ENCODE measurements around the gene CLEC2D. TPM values are rescaled to one million over a fixed set of nuclear protein-coding genes. Genes with fewer than 3 reads are reported as not detected.
"Not testable (repeated sequence)": the region's sequence is repeated elsewhere in the genome, so short reads cannot be mapped to it uniquely, and the experiment has no call there.

CLEC2D gene
- total and polyA plus RNA-seq, 2 donors, result 3.4 to 31.2 TPM

GRCh38 chr12:9699269-9699897 is 29.9 kb downstream of the CLEC2D start:
- no peak overlapping the region for H3K4me3 ChIP-seq (ENCODE audit: low read depth, low read length)
- H3K27ac ChIP-seq (ENCODE audit: low read depth), result no peak overlapping the region
- no peaks in the 10 kb centered on the region for H3K4me1 ChIP-seq (ENCODE audit: insufficient read depth)
- DNase-seq (ENCODE audit: extremely low spot score), result no peak
- WGBS, result 39% methylated on average over 1 of the region's 1 CpG
- H3K36me3 ChIP-seq (ENCODE audit: insufficient read depth), result no peaks in the 10 kb centered on the region

- no peak overlapping the region for H3K4me3 ChIP-seq (ENCODE audit: low read depth, low read length)
- H3K27ac ChIP-seq (ENCODE audit: low read depth), result peak overlapping the region; percentile 10
- no peaks in the 10 kb centered on the region for H3K4me1 ChIP-seq (ENCODE audit: insufficient read depth)
- no peaks in the 10 kb centered on the region for H3K36me3 ChIP-seq (ENCODE audit: insufficient read depth)
- WGBS, result 19% methylated on average over 2 of the region's 2 CpGs
- no peak for DNase-seq (ENCODE audit: extremely low spot score)
These were observed 30.5 kb downstream of the CLEC2D start for GRCh38 chr12:9699898-9700605.

DNA sequence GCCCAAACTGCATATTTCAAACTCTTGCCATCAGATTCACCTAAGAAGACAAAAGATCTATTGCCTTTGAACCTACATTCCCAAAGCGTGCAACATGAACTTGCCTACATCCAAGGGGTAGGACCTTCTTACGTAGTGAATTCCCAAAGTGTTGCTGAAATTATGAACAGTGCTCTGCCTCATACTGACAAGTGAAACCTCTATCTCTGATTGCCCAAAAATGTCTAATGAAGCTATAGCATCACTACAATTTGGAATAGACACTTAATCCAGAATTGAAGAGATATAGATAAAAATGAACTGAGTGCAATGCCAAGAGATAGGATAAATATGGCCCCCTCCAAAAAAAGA is 31.1 kb downstream of the CLEC2D start:
- Histone ChIP-seq H3K4me3 (ENCODE audit: low read depth, low read length) (no peak overlapping the region), H3K36me3 (ENCODE audit: insufficient read depth) (no peaks in the 10 kb centered on the region), H3K4me1 (ENCODE audit: insufficient read depth) (no peaks in the 10 kb centered on the region), H3K27ac (ENCODE audit: low read depth) (no peak overlapping the region)
- no peak for DNase-seq (ENCODE audit: extremely low spot score)
- WGBS, result 22% methylated on average over 2 of the region's 2 CpGs

DNA sequence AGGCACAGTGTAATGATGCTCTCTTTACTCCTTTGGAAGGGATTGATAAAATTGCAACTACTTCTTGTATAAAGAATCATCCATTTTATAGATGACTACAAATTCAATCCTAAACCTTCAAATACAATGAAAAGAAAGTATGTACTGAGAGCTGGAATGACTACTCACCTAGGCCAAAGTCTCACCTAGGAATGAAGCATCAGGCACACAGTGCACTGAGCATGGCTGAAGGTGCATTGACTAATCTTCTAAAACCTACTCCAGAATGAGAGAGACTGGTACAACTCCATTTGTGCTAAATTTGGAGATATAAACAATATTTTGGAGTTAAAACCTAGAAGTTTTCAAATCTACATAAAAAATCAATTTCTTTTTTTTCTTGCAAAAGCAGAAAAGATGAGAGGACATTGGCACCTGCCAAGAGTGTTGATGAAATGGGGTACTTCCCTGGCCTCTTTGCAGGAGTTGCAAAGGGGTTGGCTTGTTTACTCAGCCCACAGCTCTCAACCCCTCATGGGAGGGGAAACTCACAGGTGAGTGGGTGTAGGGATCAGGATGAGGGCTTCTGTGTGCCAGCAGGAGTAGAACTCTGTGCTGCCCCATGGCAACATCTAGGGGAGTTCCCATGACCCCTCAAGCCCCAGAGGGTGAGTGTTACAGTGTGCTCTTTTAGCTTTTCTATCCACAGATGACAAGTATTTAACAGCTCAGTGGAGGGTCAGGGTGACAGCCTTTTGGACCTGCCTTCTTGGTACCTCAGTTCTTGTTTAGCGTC is 32.1 kb downstream of the CLEC2D start:
- no peak overlapping the region for H3K27ac ChIP-seq (ENCODE audit: low read depth)
- H3K4me3 ChIP-seq (ENCODE audit: low read depth, low read length), result no peak overlapping the region
- no peak for DNase-seq (ENCODE audit: extremely low spot score)
- H3K4me1 ChIP-seq (ENCODE audit: insufficient read depth), result no peaks in the 10 kb centered on the region
- H3K36me3 ChIP-seq (ENCODE audit: insufficient read depth), result no peaks in the 10 kb centered on the region
- WGBS, result 96% methylated on average over 1 of the region's 1 CpG

- H3K36me3 ChIP-seq (ENCODE audit: insufficient read depth), result no peaks in the 10 kb centered on the region
- no peak for DNase-seq (ENCODE audit: extremely low spot score)
- H3K4me1 ChIP-seq (ENCODE audit: insufficient read depth), result no peaks in the 10 kb centered on the region
- 89% methylated on average over 3 of the region's 3 CpGs for WGBS
- no peak overlapping the region for H3K27ac ChIP-seq (ENCODE audit: low read depth)
- no peak overlapping the region for H3K4me3 ChIP-seq (ENCODE audit: low read depth, low read length)
These were observed 32.7 kb downstream of the CLEC2D start for GRCh38 chr12:9702255-9702654.

GRCh38 chr12:9704561-9704960 is 35.0 kb downstream of the CLEC2D start:
- not testable (repeated sequence) for H3K36me3 ChIP-seq (ENCODE audit: insufficient read depth); H3K27ac ChIP-seq (ENCODE audit: low read depth); H3K4me1 ChIP-seq (ENCODE audit: insufficient read depth); H3K4me3 ChIP-seq (ENCODE audit: low read depth, low read length); DNase-seq (ENCODE audit: extremely low spot score)
- 87% methylated on average over 5 of the region's 5 CpGs for WGBS

DNA sequence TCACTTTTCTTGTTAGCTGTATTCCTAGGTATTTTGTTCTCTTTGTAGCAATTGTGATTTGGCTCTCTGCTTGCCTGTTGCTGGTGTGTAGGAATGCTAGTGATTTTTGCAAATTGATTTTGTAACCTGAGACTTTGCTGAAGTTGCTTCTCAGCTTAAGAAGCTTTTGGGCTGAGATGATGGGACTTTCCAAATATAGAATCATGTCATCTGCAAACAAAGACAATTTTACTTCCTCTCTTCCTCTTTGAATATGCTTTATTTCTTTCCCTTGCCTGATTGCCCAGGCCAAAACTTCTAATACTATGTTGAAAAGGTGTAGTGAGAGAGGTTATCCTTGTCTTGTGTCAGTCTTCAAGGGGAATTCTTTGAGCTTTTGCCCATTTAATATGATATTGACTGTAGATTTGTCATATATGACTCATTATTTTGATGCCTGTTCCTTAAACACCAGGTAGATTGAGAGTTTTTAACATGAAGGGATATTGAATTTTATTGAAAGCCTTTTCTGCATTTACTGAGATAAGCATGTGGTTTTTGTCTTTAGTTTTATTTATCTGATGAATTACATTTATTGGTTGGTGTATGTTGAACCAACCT is 36.7 kb downstream of the CLEC2D start:
- no peak for DNase-seq (ENCODE audit: extremely low spot score)
- no peaks in the 10 kb centered on the region for H3K4me1 ChIP-seq (ENCODE audit: insufficient read depth)
- no peak overlapping the region for H3K27ac ChIP-seq (ENCODE audit: low read depth)
- H3K36me3 ChIP-seq (ENCODE audit: insufficient read depth), result no peaks in the 10 kb centered on the region
- no peak overlapping the region for H3K4me3 ChIP-seq (ENCODE audit: low read depth, low read length)

GRCh38 chr12:9707356-9707755 is 37.8 kb downstream of the CLEC2D start:
- no peak for DNase-seq (ENCODE audit: extremely low spot score)
- H3K4me1 ChIP-seq (ENCODE audit: insufficient read depth), result no peaks in the 10 kb centered on the region

GRCh38 chr12:9707864-9708808 is 38.6 kb downstream of the CLEC2D start:
- H3K36me3 ChIP-seq (ENCODE audit: insufficient read depth), result no peaks in the 10 kb centered on the region
- H3K4me1 ChIP-seq (ENCODE audit: insufficient read depth), result no peaks in the 10 kb centered on the region
- 67% methylated on average over 12 of the region's 12 CpGs for WGBS
- no peak overlapping the region for H3K4me3 ChIP-seq (ENCODE audit: low read depth, low read length)
- DNase-seq (ENCODE audit: extremely low spot score), result no peak
- H3K27ac ChIP-seq (ENCODE audit: low read depth), result no peak overlapping the region

More at GRCh38 chr12:9707356-9707755, 37.8 kb downstream of the CLEC2D start:
- Histone ChIP-seq H3K4me3 (ENCODE audit: low read depth, low read length) (no peak overlapping the region), H3K27ac (ENCODE audit: low read depth) (no peak overlapping the region), H3K36me3 (ENCODE audit: insufficient read depth) (no peaks in the 10 kb centered on the region)

- Histone ChIP-seq H3K27ac (ENCODE audit: low read depth) (no peak overlapping the region), H3K4me1 (ENCODE audit: insufficient read depth) (no peaks in the 10 kb centered on the region), H3K4me3 (ENCODE audit: low read depth, low read length) (no peak overlapping the region), H3K36me3 (ENCODE audit: insufficient read depth) (no peaks in the 10 kb centered on the region)
- WGBS, result 93% methylated on average over 3 of the region's 3 CpGs
- no peak for DNase-seq (ENCODE audit: extremely low spot score)
These were observed 39.3 kb downstream of the CLEC2D start for GRCh38 chr12:9708853-9709252.

DNA sequence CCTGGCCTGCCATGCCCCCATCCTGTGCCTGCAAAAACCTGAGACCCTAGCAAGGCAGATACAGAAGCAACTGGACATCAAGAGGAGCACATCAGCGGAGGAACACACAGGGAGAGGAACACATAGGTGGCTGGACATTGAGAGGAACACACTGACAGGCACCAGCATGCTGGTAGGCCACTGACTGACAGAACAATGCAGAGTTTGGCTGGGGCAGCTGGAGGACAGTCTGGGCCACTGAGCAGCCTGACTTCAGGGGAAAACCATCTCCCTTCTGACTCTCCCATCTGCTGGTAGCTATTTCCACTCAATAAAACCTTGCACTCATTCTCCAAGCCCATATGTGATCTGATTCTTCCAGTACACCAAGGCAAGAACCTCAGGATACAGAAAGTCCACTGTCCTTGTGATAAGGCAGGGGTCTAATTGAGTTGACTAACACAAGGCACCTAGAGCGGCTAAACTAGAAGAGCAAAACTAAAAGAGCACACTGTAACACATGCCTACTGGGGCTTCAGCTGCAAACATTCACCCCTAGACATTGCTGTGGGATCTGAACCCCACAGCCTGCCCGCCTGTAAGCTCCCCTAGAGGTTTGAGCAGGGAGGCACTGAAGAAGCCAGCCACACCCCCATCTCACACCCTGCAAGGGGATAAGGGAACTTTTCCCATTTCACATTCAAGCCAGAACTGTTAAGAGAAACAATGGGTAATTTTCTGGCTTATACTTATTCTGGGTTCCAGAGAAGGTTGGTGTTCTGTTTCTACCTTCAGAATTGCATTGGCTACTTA is 41.3 kb downstream of the CLEC2D start:
- H3K27ac ChIP-seq (ENCODE audit: low read depth), result no peak overlapping the region
- no peak for DNase-seq (ENCODE audit: extremely low spot score)
- no peaks in the 10 kb centered on the region for H3K4me1 ChIP-seq (ENCODE audit: insufficient read depth)
- WGBS, result 89% methylated on average over 3 of the region's 3 CpGs
- H3K4me3 ChIP-seq (ENCODE audit: low read depth, low read length), result no peak overlapping the region
- no peaks in the 10 kb centered on the region for H3K36me3 ChIP-seq (ENCODE audit: insufficient read depth)

DNA sequence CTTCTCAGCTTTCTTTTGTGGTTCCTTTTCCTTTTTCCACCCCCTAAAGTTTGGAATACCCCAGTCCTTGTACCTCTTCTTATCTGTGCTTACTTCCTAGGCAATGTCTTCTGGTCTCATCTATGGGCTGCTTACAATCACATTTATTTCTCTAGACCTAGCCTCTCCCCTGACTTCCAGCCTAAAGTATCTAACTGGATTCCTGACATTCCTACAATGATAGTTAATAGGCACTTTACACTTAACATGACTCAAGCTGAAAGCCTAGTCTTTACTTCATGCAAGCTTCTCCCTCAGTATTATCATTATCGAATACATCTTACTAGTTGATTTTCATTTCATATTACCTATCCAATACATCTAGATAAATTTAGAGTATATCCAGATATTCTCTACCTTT is 42.2 kb downstream of the CLEC2D start:
- no peak overlapping the region for H3K27ac ChIP-seq (ENCODE audit: low read depth)
- H3K4me1 ChIP-seq (ENCODE audit: insufficient read depth), result no peaks in the 10 kb centered on the region
- DNase-seq (ENCODE audit: extremely low spot score), result no peak
- H3K36me3 ChIP-seq (ENCODE audit: insufficient read depth), result no peaks in the 10 kb centered on the region
- 79% methylated on average over 1 of the region's 1 CpG for WGBS
- no peak overlapping the region for H3K4me3 ChIP-seq (ENCODE audit: low read depth, low read length)

Data from urinary bladder (tissue), 4 donors.